Measurements from ENCODE around the gene RAMAC. TPM values are rescaled to one million over a fixed set of nuclear protein-coding genes. Genes with fewer than 3 reads are reported as not detected.
A peak's percentile ranks its signal among the peaks of the same experiment; 100 is the strongest.

RAMAC gene
- polyA plus RNA-seq, 1 donor from 2014 or later: 116 TPM

- Histone ChIP-seq H3F3A (ENCODE audit: insufficient read depth, low read length, poor library complexity, severe bottlenecking) (no peaks in the 10 kb centered on the region), H3K36me3 (ENCODE audit: insufficient read depth, low read length) (no peaks in the 10 kb centered on the region), H3K9me2 (ENCODE audit: insufficient read depth, low read length) (no peaks in the 10 kb centered on the region), H2AFZ (ENCODE audit: low read depth, low read length) (peak overlapping the region; percentile 15), H3K27ac (ENCODE audit: low read length) (no peak overlapping the region), H3K4me3 (ENCODE audit: low read length) (peak overlapping the region; percentile 76), H3K9ac (ENCODE audit: low read length) (peak overlapping the region; percentile 61), H4K20me1 (ENCODE audit: insufficient read depth) (no peaks in the 10 kb centered on the region), H3K4me2 (ENCODE audit: low read length) (peak overlapping the region; percentile 69), H3K79me2 (replicated peaks; ENCODE audit: insufficient read depth, low read length) (no peaks in the 10 kb centered on the region), H3K27me3 (ENCODE audit: insufficient read depth, low read depth, low read length) (no peaks in the 10 kb centered on the region), H3K9me3 (ENCODE audit: low read length) (no peaks in the 10 kb centered on the region)
- TF ChIP-seq MXI1 (conservative IDR thresholded peaks at IDR 0.05; ENCODE audit: poor library complexity, severe bottlenecking): no peak
Observed at GRCh38 chr15:82951472-82952157, 34.4 kb upstream of the RAMAC start.

GRCh38 chr15:82952158-82953081 lies 33.6 kb upstream of the RAMAC start, which contains the start of gene HOMER2:
Gene HOMER2, minus strand, starts transcription at chr15:82952720. Its CDS starts 185 bp downstream, at chr15:82952535.
- Histone ChIP-seq H3K9me3 (ENCODE audit: low read length) (no peaks in the 10 kb centered on the region), H3K9ac (ENCODE audit: low read length) (peak within 1 kb of the TSS; percentile 61), H3F3A (ENCODE audit: insufficient read depth, low read length, poor library complexity, severe bottlenecking) (no peaks in the 10 kb centered on the region), H3K79me2 (replicated peaks; ENCODE audit: insufficient read depth, low read length) (no peaks in the 10 kb centered on the region), H3K4me2 (ENCODE audit: low read length) (peak within 1 kb of the TSS; percentile 69), H3K9me2 (ENCODE audit: insufficient read depth, low read length) (no peaks in the 10 kb centered on the region), H4K20me1 (ENCODE audit: insufficient read depth) (no peaks in the 10 kb centered on the region), H3K36me3 (ENCODE audit: insufficient read depth, low read length) (no peaks in the 10 kb centered on the region), H3K27me3 (ENCODE audit: insufficient read depth, low read depth, low read length) (no peaks in the 10 kb centered on the region), H2AFZ (ENCODE audit: low read depth, low read length) (peak within 1 kb of the TSS; percentile 15), H3K27ac (ENCODE audit: low read length) (no peak within 1 kb of the TSS), H3K4me3 (ENCODE audit: low read length) (peak within 1 kb of the TSS; percentile 76)
- TF ChIP-seq TAF1 (IDR thresholded peaks at IDR 0.05; ENCODE audit: low read depth): peak; percentile 29
- no peak for TF ChIP-seq POLR2AphosphoS5 (IDR thresholded peaks at IDR 0.05)

- no peak for TF ChIP-seq REST (IDR thresholded peaks at IDR 0.05; ENCODE audit: borderline replicate concordance)
- TF ChIP-seq EZH2 (IDR thresholded peaks at IDR 0.05; ENCODE audit: borderline replicate concordance, insufficient read depth, low read length, poor library complexity, severe bottlenecking): no peak
- no peak for TF ChIP-seq EP300 (conservative IDR thresholded peaks at IDR 0.05; ENCODE audit: poor library complexity, severe bottlenecking)
- TF ChIP-seq TAF1 (IDR thresholded peaks at IDR 0.05; ENCODE audit: low read depth): no peak
- no peak for TF ChIP-seq MXI1 (conservative IDR thresholded peaks at IDR 0.05; ENCODE audit: poor library complexity, severe bottlenecking)
- no peak for TF ChIP-seq RAD21 (conservative IDR thresholded peaks at IDR 0.05)
- no peak for TF ChIP-seq POLR2AphosphoS5 (IDR thresholded peaks at IDR 0.05)
- TF ChIP-seq CTCF (IDR thresholded peaks at IDR 0.05; ENCODE audit: poor library complexity, severe bottlenecking): no peak
- TF ChIP-seq SMC3 (conservative IDR thresholded peaks at IDR 0.05; ENCODE audit: poor library complexity): no peak
- Histone ChIP-seq H3K9ac (ENCODE audit: low read length) (no peak overlapping the region), H3K9me3 (ENCODE audit: low read length) (no peaks in the 10 kb centered on the region), H4K20me1 (ENCODE audit: insufficient read depth) (no peaks in the 10 kb centered on the region), H3K27me3 (ENCODE audit: insufficient read depth, low read depth, low read length) (no peaks in the 10 kb centered on the region), H3F3A (ENCODE audit: insufficient read depth, low read length, poor library complexity, severe bottlenecking) (no peaks in the 10 kb centered on the region), H3K4me2 (ENCODE audit: low read length) (no peak overlapping the region), H3K36me3 (ENCODE audit: insufficient read depth, low read length) (no peaks in the 10 kb centered on the region), H2AFZ (ENCODE audit: low read depth, low read length) (no peak overlapping the region), H3K79me2 (replicated peaks; ENCODE audit: insufficient read depth, low read length) (no peaks in the 10 kb centered on the region), H3K4me3 (ENCODE audit: low read length) (no peak overlapping the region), H3K27ac (ENCODE audit: low read length) (no peak overlapping the region), H3K9me2 (ENCODE audit: insufficient read depth, low read length) (no peaks in the 10 kb centered on the region)
Observed at GRCh38 chr15:82958638-82959037, 27.4 kb upstream of the RAMAC start.
